ENCODE measurements around the gene PXDC1.

The PXDC1 gene

DNA sequence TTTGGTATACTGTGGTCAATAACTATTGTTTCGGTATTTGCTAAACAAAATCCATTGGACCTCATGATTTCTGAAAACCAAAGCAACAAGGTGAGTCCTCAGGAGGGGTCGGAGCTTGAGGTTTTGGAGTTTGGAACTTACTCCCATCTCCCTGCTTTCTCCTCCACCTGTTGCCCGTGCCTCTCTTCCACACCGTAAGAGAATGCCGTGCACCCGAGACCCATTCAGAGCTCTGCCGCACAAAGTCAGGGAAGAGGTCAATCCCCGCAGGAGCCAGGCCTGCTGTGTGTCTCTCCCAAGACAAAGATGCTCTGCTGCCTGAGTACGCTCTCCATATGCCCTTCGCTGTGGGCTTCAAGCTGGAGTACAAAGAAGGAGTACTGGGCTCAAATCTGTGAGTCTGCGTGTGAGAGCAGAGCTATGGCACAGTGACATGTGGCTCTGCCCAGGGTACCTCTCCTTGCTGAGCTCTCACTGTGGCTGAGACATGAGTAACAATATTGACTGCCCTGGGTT, 23.9 kb downstream of the PXDC1 start:
- no peaks in the 10 kb centered on the region for H3K79me2 ChIP-seq (ENCODE audit: insufficient read depth, low read depth)
- no peak overlapping the region for H2AFZ ChIP-seq (ENCODE audit: low read depth)
- H3K4me2 ChIP-seq: no peak overlapping the region
- H3K27me3 ChIP-seq (ENCODE audit: insufficient read depth, low read depth): no peaks in the 10 kb centered on the region
- no peaks in the 10 kb centered on the region for H4K20me1 ChIP-seq (ENCODE audit: insufficient read depth)
- H3K36me3 ChIP-seq (ENCODE audit: insufficient read depth): no peaks in the 10 kb centered on the region
- no peaks in the 10 kb centered on the region for H3K4me1 ChIP-seq (ENCODE audit: low read depth, poor library complexity, severe bottlenecking)
- TF ChIP-seq, protein P1, sequence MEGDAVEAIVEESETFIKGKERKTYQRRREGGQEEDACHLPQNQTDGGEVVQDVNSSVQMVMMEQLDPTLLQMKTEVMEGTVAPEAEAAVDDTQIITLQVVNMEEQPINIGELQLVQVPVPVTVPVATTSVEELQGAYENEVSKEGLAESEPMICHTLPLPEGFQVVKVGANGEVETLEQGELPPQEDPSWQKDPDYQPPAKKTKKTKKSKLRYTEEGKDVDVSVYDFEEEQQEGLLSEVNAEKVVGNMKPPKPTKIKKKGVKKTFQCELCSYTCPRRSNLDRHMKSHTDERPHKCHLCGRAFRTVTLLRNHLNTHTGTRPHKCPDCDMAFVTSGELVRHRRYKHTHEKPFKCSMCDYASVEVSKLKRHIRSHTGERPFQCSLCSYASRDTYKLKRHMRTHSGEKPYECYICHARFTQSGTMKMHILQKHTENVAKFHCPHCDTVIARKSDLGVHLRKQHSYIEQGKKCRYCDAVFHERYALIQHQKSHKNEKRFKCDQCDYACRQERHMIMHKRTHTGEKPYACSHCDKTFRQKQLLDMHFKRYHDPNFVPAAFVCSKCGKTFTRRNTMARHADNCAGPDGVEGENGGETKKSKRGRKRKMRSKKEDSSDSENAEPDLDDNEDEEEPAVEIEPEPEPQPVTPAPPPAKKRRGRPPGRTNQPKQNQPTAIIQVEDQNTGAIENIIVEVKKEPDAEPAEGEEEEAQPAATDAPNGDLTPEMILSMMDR (conservative IDR thresholded peaks at IDR 0.05; ENCODE audit: low read depth, low read length): no peak
- H3K9ac ChIP-seq: no peak overlapping the region
- H3K27ac ChIP-seq: no peak overlapping the region
- no peak overlapping the region for H3K4me3 ChIP-seq (IDR thresholded peaks at IDR 0.05; ENCODE audit: insufficient read depth, low read depth, low read length)

DNA sequence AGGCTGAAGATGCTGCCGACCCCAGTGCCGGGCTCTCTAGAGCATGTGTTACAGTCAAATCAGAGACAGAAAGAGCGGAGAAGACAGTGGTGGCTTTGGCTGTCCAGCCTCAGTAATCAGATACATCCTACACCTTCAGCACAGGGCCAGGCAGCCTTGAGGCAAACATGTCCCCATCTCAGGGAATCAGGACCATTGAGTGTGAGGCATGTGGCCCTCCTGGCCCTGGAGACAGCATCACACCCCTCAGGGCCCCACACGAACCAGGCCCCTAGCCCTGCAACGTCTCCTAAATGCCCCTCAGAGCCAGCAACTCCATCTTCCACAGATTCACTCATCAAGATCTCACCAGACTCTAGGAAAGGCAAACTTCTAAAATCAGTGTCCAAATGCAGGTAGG, 24.5 kb downstream of the PXDC1 start:
- Histone ChIP-seq H3K9ac (no peak overlapping the region), H3K4me3 (IDR thresholded peaks at IDR 0.05; ENCODE audit: insufficient read depth, low read depth, low read length) (no peak overlapping the region), H3K4me1 (ENCODE audit: low read depth, poor library complexity, severe bottlenecking) (no peaks in the 10 kb centered on the region), H3K4me2 (no peak overlapping the region), H4K20me1 (ENCODE audit: insufficient read depth) (no peaks in the 10 kb centered on the region), H3K27me3 (ENCODE audit: insufficient read depth, low read depth) (no peaks in the 10 kb centered on the region), H3K27ac (no peak overlapping the region), H3K79me2 (ENCODE audit: insufficient read depth, low read depth) (no peaks in the 10 kb centered on the region), H3K36me3 (ENCODE audit: insufficient read depth) (no peaks in the 10 kb centered on the region), H2AFZ (ENCODE audit: low read depth) (no peak overlapping the region)
- TF ChIP-seq, protein P1 (conservative IDR thresholded peaks at IDR 0.05; ENCODE audit: low read depth, low read length): no peak

DNA sequence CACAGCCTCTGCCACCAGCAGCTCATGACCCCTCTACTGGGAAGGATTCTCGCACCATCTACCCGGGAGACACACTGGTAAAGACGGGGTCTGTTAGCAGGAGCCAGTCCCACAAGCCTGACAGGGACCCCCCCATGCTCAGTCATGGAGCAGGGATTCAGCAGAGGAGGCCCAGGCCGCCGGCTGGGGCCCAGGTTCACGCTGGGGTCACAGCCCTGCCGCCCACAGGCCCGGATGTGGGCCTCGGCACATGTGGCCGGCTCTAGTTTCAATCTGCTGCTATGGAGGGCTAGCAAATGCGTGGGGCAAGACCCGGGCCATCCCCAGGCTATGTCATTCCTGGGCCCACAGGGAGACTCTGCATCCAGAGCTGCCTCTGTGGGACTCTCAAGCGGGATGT, 25.1 kb downstream of the PXDC1 start:
- H3K9ac ChIP-seq: no peak overlapping the region
- no peak overlapping the region for H3K27ac ChIP-seq
- no peaks in the 10 kb centered on the region for H3K4me1 ChIP-seq (ENCODE audit: low read depth, poor library complexity, severe bottlenecking)
- no peaks in the 10 kb centered on the region for H3K36me3 ChIP-seq (ENCODE audit: insufficient read depth)
- TF ChIP-seq, protein P1 (conservative IDR thresholded peaks at IDR 0.05; ENCODE audit: low read depth, low read length): no peak
- H3K4me2 ChIP-seq: no peak overlapping the region
- H2AFZ ChIP-seq (ENCODE audit: low read depth): no peak overlapping the region
- H3K4me3 ChIP-seq (IDR thresholded peaks at IDR 0.05; ENCODE audit: insufficient read depth, low read depth, low read length): no peak overlapping the region
- no peaks in the 10 kb centered on the region for H3K79me2 ChIP-seq (ENCODE audit: insufficient read depth, low read depth)
- no peaks in the 10 kb centered on the region for H3K27me3 ChIP-seq (ENCODE audit: insufficient read depth, low read depth)
- no peaks in the 10 kb centered on the region for H4K20me1 ChIP-seq (ENCODE audit: insufficient read depth)

DNA sequence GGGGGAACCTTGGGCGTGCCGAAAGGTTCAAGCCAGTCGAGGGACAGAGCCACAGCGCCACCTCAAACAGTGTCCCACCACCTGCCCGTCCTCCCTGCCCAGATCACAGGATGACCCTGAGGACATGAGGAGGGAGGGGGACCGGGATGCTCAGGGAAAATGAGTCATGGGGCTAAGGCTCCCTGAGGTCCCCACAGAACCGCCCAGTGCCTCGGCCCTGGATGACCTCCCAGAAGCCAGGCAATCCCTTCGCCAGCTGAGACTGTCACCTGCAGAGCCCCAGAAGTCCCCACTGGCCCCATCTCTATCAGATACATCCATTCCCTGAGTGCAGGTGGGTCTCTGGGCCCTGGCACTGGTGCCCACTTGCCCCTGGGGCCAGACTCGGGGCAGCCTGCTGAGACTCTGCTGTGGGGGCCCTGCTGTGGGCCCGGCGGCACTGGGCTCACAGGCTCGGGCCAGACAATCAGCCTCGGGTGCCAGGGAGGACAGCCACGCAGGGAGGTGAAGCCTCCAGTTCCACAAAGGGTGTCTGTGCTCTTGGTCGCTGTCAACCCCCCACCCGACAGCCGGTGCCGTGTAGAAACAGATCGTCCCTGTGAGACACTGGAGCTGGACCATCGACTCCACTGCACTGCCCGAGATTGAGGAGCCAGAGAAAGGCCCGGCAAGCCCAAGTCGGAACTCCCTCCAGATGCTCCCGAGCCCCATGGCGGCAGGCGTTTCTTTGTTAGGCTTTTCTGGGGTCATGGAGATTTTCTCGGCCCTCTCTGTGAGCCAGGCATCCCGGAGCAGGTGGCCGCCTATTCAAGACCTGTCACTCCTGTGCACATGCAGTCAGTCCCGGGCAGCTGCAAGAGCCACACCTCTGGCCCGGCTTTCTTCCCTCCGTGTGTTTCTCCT, 26.1 kb downstream of the PXDC1 start:
- Histone ChIP-seq H4K20me1 (ENCODE audit: insufficient read depth) (no peaks in the 10 kb centered on the region), H3K27ac (no peak overlapping the region), H3K36me3 (ENCODE audit: insufficient read depth) (no peaks in the 10 kb centered on the region), H3K4me1 (ENCODE audit: low read depth, poor library complexity, severe bottlenecking) (no peaks in the 10 kb centered on the region), H3K79me2 (ENCODE audit: insufficient read depth, low read depth) (no peaks in the 10 kb centered on the region), H3K9ac (no peak overlapping the region), H3K4me2 (no peak overlapping the region), H3K27me3 (ENCODE audit: insufficient read depth, low read depth) (no peaks in the 10 kb centered on the region), H3K4me3 (IDR thresholded peaks at IDR 0.05; ENCODE audit: insufficient read depth, low read depth, low read length) (no peak overlapping the region), H2AFZ (ENCODE audit: low read depth) (no peak overlapping the region)
- TF ChIP-seq, protein P1 (conservative IDR thresholded peaks at IDR 0.05; ENCODE audit: low read depth, low read length): no peak

All from KMS-11 (cell line).